GM12878 (cell line): ENCODE data around the gene KRTAP10-11.

Experiments
- CHD2 ChIP-seq: IDR thresholded peaks from 2 replicates; pipeline ENCODE4 v1.6.1; 2011; ENCODE audit warnings: low read depth, low read length, improper control_type of control experiment, borderline replicate concordance
- CTCF ChIP-seq, 3 experiments: IDR thresholded peaks in 2 of 3; conservative IDR thresholded peaks in 1 of 3; 2 replicates each; pipeline ENCODE4 v1.5.1; 2011; ENCODE audit warnings: low read depth in 3 of 3, low read length in 3 of 3, mild to moderate bottlenecking in 3 of 3, control low read depth in 2 of 3, moderate library complexity in 2 of 3, inconsistent platforms in 1 of 3, mixed read lengths in 1 of 3; ENCODE audit not compliant: control insufficient read depth in 2 of 3, insufficient read depth in 1 of 3; ENCODE audit errors: extremely low read depth in 1 of 3
- FOS ChIP-seq: IDR thresholded peaks from 3 replicates; pipeline ENCODE4 v1.6.1; 2011; ENCODE audit warnings: borderline replicate concordance; ENCODE audit not compliant: insufficient read length; ENCODE audit errors: extremely low read depth
- FOXK2 ChIP-seq: fragments of 450-650 bp; IDR thresholded peaks from 2 replicates; pipeline ENCODE4 v1.6.1; 2017; ENCODE audit warnings: mild to moderate bottlenecking, moderate library complexity
- IKZF2 ChIP-seq, 2 experiments: fragments of 450-650 bp; IDR thresholded peaks; 2 replicates each; pipeline ENCODE4 v1.6.1; 2017; ENCODE audit warnings: mild to moderate bottlenecking in 2 of 2, moderate library complexity in 2 of 2
- MEF2A ChIP-seq: IDR thresholded peaks from 2 replicates; pipeline ENCODE4 v1.6.1; 2011; ENCODE audit warnings: low read depth, mild to moderate bottlenecking, low read length, moderate library complexity; ENCODE audit not compliant: insufficient read depth
- MXI1 ChIP-seq: fragments of 150-350 bp; IDR thresholded peaks from 2 replicates; pipeline ENCODE4 v1.6.1; 2011; ENCODE audit warnings: low read depth, mild to moderate bottlenecking, inconsistent platforms, low read length, improper control_type of control experiment
- POLR2AphosphoS5 ChIP-seq: IDR thresholded peaks from 2 replicates; pipeline ENCODE4 v1.6.1; 2011; ENCODE audit warnings: mild to moderate bottlenecking, low read length, inconsistent platforms
- RCOR1 ChIP-seq: conservative IDR thresholded peaks from 2 replicates; pipeline ENCODE4 v1.6.1; 2012; ENCODE audit warnings: low read depth, low read length, improper control_type of control experiment
- SMAD1 ChIP-seq: fragments of 450-650 bp; IDR thresholded peaks from 2 replicates; pipeline ENCODE4 v1.6.1; 2018; ENCODE audit warnings: mild to moderate bottlenecking, low read depth; ENCODE audit not compliant: partially characterized antibody
- ZBTB11 ChIP-seq: fragments of 450-650 bp; formaldehyde crosslinking; IDR thresholded peaks from 2 replicates; pipeline ENCODE4 v1.5.0; 2022; ENCODE audit warnings: mild to moderate bottlenecking, missing genetic modification characterization
- ZBTB33 ChIP-seq: fragments of 450-650 bp; IDR thresholded peaks from 2 replicates; pipeline ENCODE4 v1.6.1; 2017; ENCODE audit warnings: mild to moderate bottlenecking

DNA sequence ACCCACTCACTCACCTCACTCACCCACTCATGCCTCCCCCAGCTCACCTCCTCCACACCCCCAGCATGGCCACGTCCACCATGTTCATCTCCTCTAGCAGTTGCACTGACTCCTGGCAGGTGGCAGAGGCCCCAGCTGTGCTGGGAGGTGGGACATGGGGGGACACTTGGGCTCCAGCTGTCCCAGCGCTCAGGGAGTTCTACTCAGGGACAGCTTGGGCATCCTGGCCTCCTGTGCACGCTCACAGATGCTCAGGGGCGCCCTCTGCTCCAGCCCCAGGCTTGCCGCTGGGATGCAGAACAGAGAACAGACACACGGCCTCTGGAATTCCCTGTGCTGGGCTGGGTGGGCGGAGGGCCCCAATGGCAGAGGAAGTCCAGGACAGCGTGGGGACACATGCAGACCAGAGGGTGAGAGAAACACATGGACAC lies 29.1 kb upstream of the KRTAP10-11 start:
- TF ChIP-seq CTCF (IDR thresholded peaks at IDR 0.05 in 2 of 3, conservative IDR thresholded peaks at IDR 0.05 in 1 of 3; ENCODE audit: control insufficient read depth in 2 of 3, extremely low read depth in 1 of 3, insufficient read depth in 1 of 3, low read depth in 3 of 3, low read length in 3 of 3): no peak
- TF ChIP-seq ZBTB11: no peak
- TF ChIP-seq FOS: no peak
- TF ChIP-seq POLR2AphosphoS5: no peak
- no peak for TF ChIP-seq RCOR1
- no peak for TF ChIP-seq MXI1
- TF ChIP-seq IKZF2 (IDR thresholded peaks at IDR 0.05): no peak
- TF ChIP-seq MEF2A: no peak
- no peak for TF ChIP-seq CHD2
- TF ChIP-seq SMAD1: no peak
- no peak for TF ChIP-seq ZBTB33
- no peak for TF ChIP-seq FOXK2
